Measurements from ENCODE around the gene HK1.

GRCh38 chr10:69415049-69415448 lies 136.8 kb downstream of the HK1 start:
- TF ChIP-seq POLR2A (IDR thresholded peaks at IDR 0.05) = no peak
- no peak for TF ChIP-seq CTCF (IDR thresholded peaks at IDR 0.05)
